IPS DF 19.7 (cell line): ENCODE data around the gene IFFO2.

Experiments used
- DNase-seq: peaks from one replicate; pipeline ENCODE4 v3.0.0-alpha.2; 2013; ENCODE audit warnings: low read depth, low spot score

IFFO2 gene

GRCh38 chr1:18936814-18937481 lies 19.5 kb downstream of the IFFO2 start:
- DNase-seq, result no peak

- DNase-seq, result no peak
Measured at GRCh38 chr1:18936471-18936813, 20.0 kb downstream of the IFFO2 start.

GRCh38 chr1:18934205-18935000 lies 22.1 kb downstream of the IFFO2 start:
- no peak for DNase-seq

GRCh38 chr1:18932879-18933278 lies 23.6 kb downstream of the IFFO2 start:
- no peak for DNase-seq

GRCh38 chr1:18932387-18932786 lies 24.1 kb downstream of the IFFO2 start:
- DNase-seq, result no peak

GRCh38 chr1:18931730-18932129 lies 24.7 kb downstream of the IFFO2 start:
- DNase-seq, result no peak

GRCh38 chr1:18929686-18930085 lies 26.8 kb downstream of the IFFO2 start:
- no peak for DNase-seq

GRCh38 chr1:18928985-18929384 lies 27.5 kb downstream of the IFFO2 start:
- DNase-seq, result no peak

GRCh38 chr1:18928406-18928805 lies 28.1 kb downstream of the IFFO2 start:
- DNase-seq, result no peak

- DNase-seq, result no peak
Measured at GRCh38 chr1:18927654-18928272, 28.7 kb downstream of the IFFO2 start.

GRCh38 chr1:18927082-18927653 lies 29.3 kb downstream of the IFFO2 start:
- no peak for DNase-seq

GRCh38 chr1:18926315-18927081 lies 30.0 kb downstream of the IFFO2 start:
- no peak for DNase-seq

- DNase-seq, result no peak
Measured at GRCh38 chr1:18925279-18925678, 31.2 kb downstream of the IFFO2 start.

- no peak for DNase-seq
Measured at GRCh38 chr1:18924221-18924691, 32.2 kb downstream of the IFFO2 start.

- no peak for DNase-seq
Measured at GRCh38 chr1:18923756-18924211, 32.7 kb downstream of the IFFO2 start.

- no peak for DNase-seq
Measured at GRCh38 chr1:18922848-18923755, 33.4 kb downstream of the IFFO2 start.

GRCh38 chr1:18922319-18922726 lies 34.2 kb downstream of the IFFO2 start:
- DNase-seq, result no peak

GRCh38 chr1:18921516-18922251 lies 34.8 kb downstream of the IFFO2 start:
- no peak for DNase-seq

GRCh38 chr1:18920931-18921330 lies 35.5 kb downstream of the IFFO2 start:
- no peak for DNase-seq

GRCh38 chr1:18919956-18920355 lies 36.5 kb downstream of the IFFO2 start:
- DNase-seq, result no peak
